Hepatocyte (in vitro differentiated cells): Measurements from ENCODE around the gene EDEM1. TPM values are rescaled to one million over a fixed set of nuclear protein-coding genes. Genes with fewer than 3 reads are reported as not detected.

Experiments
- DNase-seq: peaks from one replicate; pipeline ENCODE4 v3.0.0-alpha.2; 2016; ENCODE audit warnings: low spot score
- H2AFZ ChIP-seq: fragments of 200-600 bp; sonication (generic); 2 replicates; pipeline ENCODE4 v1.6.0; 2016; ENCODE audit warnings: antibody characterized with exemption, mild to moderate bottlenecking
- H3K27ac ChIP-seq: fragments of 200-600 bp; sonication (generic); 2 replicates; pipeline ENCODE4 v1.5.1; 2016; ENCODE audit warnings: mild to moderate bottlenecking
- H3K27me3 ChIP-seq: fragments of 200-600 bp; sonication (generic); 2 replicates; pipeline ENCODE4 v1.6.1; 2016
- H3K36me3 ChIP-seq: fragments of 200-600 bp; sonication (generic); replicated peaks from 2 replicates; pipeline ENCODE4 v1.5.1; 2016; ENCODE audit warnings: low read depth; ENCODE audit not compliant: insufficient read depth
- H3K4me1 ChIP-seq: fragments of 200-600 bp; sonication (generic); 2 replicates; pipeline ENCODE4 v1.5.1; 2016; ENCODE audit warnings: mild to moderate bottlenecking, moderate library complexity; ENCODE audit not compliant: insufficient read depth
- H3K4me2 ChIP-seq: fragments of 200-600 bp; sonication (generic); 2 replicates; pipeline ENCODE4 v1.6.0; 2016
- H3K4me3 ChIP-seq: fragments of 200-600 bp; sonication (generic); 2 replicates; pipeline ENCODE4 v1.5.1; 2016; ENCODE audit warnings: mild to moderate bottlenecking
- H3K79me2 ChIP-seq: fragments of 200-600 bp; sonication (generic); 2 replicates; pipeline ENCODE4 v1.6.0; 2017; ENCODE audit warnings: mild to moderate bottlenecking
- H3K9me2 ChIP-seq: fragments of 200-600 bp; sonication (generic); replicated peaks from 2 replicates; pipeline ENCODE4 v1.6.0; 2017; ENCODE audit warnings: mild to moderate bottlenecking; ENCODE audit not compliant: insufficient read depth
- H3K9me3 ChIP-seq: fragments of 200-600 bp; sonication (generic); 2 replicates; pipeline ENCODE4 v1.5.1; 2016; ENCODE audit warnings: low read depth, mild to moderate bottlenecking
- H4K20me1 ChIP-seq: fragments of 200-600 bp; sonication (generic); 2 replicates; pipeline ENCODE4 v1.6.0; 2016; ENCODE audit warnings: mild to moderate bottlenecking; ENCODE audit not compliant: insufficient read depth, poor library complexity, severe bottlenecking
- EZH2 ChIP-seq: fragments of 200-600 bp; sonication (generic); IDR thresholded peaks from 2 replicates; pipeline ENCODE4 v1.6.1; 2016; ENCODE audit warnings: antibody characterized with exemption, mild to moderate bottlenecking, borderline replicate concordance
- EZH2phosphoT487 ChIP-seq: fragments of 200-600 bp; sonication (generic); IDR thresholded peaks from one replicate; pipeline ENCODE4 v1.6.1; 2018; ENCODE audit warnings: antibody characterized with exemption, mild to moderate bottlenecking, low read depth, moderate library complexity; ENCODE audit not compliant: unreplicated experiment, severe bottlenecking
- WGBS: methylation state at CpG from one replicate; pipeline ENCODE4 v1.1.6; 2016; ENCODE audit warnings: low lambda C conversion rate; ENCODE audit errors: missing lambda C conversion rate; 5-methylcytosine and 5-hydroxymethylcytosine counted together
- polyA plus RNA-seq: library from polyadenylated mRNA; unstranded; fragments of >200 nt; fragmentation: Nextera tagmentation; extraction: Ambion mirVana; gene quantifications from 2 replicates; pipeline ENCODE4 v1.2.1, GENCODE V29; 2016
- total RNA-seq: library from RNA; depleted of rRNA; stranded (reverse); fragments of >200 nt; gene quantifications from 2 replicates; pipeline ENCODE4 v1.2.3, GENCODE V29; 2014
- TF ChIP-seq, protein P1 (sequence below): fragments of 200-600 bp; sonication (generic); IDR thresholded peaks from 2 replicates; pipeline ENCODE4 v1.5.1; 2016; ENCODE audit warnings: antibody characterized with exemption, mild to moderate bottlenecking; ENCODE audit not compliant: poor library complexity

The EDEM1 gene
- total and polyA plus RNA-seq, 2 experiments from 2014 or later: 18.5 to 58.3 TPM

DNA sequence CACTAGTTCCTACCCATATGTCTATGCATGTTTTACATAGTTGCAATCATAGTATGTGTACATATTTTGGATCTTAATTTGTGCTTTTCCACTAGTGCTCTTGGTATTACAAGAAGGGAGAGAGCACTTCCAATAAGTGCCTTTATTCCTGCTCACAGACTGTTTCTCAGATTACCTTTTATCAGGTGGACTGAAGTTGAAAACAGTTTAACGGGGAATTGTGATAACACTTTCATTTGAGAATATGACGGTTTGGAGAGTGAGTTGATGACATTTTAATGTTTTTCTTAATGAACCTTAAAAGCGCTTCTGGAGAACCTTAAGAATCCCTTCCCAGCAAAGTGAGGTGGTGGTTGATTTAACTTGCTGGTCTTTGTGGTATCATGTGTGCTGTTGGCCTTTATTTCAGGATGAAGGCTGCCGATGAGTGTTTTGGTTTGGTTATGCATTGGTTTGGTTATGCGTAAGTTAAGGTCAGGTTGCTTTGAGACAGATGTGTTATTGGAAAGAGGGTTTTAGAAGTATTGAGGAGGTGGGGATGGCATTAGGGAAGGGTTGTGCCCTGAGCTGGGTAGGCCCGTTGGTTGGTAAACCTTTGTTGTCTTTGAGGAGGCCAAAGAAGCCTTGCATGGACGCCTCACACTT, 2.8 kb downstream of the EDEM1 start:
- no peak overlapping the region for H3K4me3 ChIP-seq
- no peaks in the 10 kb centered on the region for H3K36me3 ChIP-seq
- no peaks in the 10 kb centered on the region for H3K9me3 ChIP-seq
- no peak overlapping the region for H2AFZ ChIP-seq
- peaks cover 72% of the 10 kb centered on the region for H3K79me2 ChIP-seq
- DNase-seq: no peak
- H3K9me2 ChIP-seq: no peaks in the 10 kb centered on the region
- no peaks in the 10 kb centered on the region for H3K27me3 ChIP-seq
- H3K4me2 ChIP-seq: peak overlapping the region; percentile 70
- H4K20me1 ChIP-seq: no peaks in the 10 kb centered on the region
- peaks cover 23% of the 10 kb centered on the region for H3K4me1 ChIP-seq
- WGBS: 83% methylated on average over 7 of the region's 7 CpGs
- TF ChIP-seq, protein P1, sequence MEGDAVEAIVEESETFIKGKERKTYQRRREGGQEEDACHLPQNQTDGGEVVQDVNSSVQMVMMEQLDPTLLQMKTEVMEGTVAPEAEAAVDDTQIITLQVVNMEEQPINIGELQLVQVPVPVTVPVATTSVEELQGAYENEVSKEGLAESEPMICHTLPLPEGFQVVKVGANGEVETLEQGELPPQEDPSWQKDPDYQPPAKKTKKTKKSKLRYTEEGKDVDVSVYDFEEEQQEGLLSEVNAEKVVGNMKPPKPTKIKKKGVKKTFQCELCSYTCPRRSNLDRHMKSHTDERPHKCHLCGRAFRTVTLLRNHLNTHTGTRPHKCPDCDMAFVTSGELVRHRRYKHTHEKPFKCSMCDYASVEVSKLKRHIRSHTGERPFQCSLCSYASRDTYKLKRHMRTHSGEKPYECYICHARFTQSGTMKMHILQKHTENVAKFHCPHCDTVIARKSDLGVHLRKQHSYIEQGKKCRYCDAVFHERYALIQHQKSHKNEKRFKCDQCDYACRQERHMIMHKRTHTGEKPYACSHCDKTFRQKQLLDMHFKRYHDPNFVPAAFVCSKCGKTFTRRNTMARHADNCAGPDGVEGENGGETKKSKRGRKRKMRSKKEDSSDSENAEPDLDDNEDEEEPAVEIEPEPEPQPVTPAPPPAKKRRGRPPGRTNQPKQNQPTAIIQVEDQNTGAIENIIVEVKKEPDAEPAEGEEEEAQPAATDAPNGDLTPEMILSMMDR: no peak
- TF ChIP-seq EZH2: no peak
- H3K27ac ChIP-seq: no peak overlapping the region

DNA sequence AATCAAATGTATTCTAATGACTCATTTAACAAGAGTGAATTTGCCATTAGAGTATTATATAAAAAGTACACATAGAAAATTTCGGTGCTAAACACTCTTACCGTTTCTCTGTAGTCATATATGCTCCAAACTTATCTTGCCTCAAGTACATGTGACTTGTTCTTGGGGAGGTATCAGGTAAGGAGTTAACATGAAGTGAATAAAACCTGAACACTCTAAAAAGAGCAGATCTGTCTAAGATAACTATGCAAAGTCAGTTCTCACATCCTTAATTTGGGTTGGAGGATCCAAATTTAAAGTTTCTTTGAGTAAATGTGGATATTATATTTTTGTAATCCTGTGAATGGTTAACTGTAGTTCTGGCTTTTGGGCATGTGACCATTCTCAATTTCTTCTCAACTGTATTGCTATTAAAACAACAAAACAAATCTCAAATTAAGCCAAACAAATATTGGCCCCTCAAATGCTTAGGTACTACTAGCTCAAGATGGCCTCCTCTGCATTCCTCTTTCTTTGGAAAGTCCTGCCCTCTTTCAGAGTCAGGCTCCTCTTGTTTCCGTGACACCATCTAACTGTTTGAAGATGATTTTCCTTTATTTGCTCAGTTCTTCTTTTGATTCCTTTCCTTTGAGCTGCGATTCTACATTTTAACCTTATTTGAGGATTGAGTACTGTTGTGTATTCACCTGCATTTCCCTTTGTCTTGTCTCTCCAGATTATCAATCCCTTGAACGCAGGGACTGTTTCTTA, 4.2 kb downstream of the EDEM1 start:
- 80% methylated on average over 5 of the region's 5 CpGs for WGBS
- peaks cover 31% of the 10 kb centered on the region for H3K4me1 ChIP-seq
- H2AFZ ChIP-seq: no peak overlapping the region
- H4K20me1 ChIP-seq: no peaks in the 10 kb centered on the region
- TF ChIP-seq EZH2: no peak
- no peak for TF ChIP-seq EZH2phosphoT487
- TF ChIP-seq, protein P1: no peak
- no peaks in the 10 kb centered on the region for H3K36me3 ChIP-seq
- no peaks in the 10 kb centered on the region for H3K9me2 ChIP-seq
- H3K9me3 ChIP-seq: no peaks in the 10 kb centered on the region
- H3K27ac ChIP-seq: no peak overlapping the region
- no peak overlapping the region for H3K4me3 ChIP-seq
- no peak for DNase-seq
- H3K4me2 ChIP-seq: no peak overlapping the region
- peaks cover 84% of the 10 kb centered on the region for H3K79me2 ChIP-seq
- no peaks in the 10 kb centered on the region for H3K27me3 ChIP-seq

- DNase-seq: no peak
- Histone ChIP-seq H3K27ac (no peak overlapping the region), H3K27me3 (no peaks in the 10 kb centered on the region), H3K4me3 (no peak overlapping the region), H3K9me3 (no peaks in the 10 kb centered on the region), H2AFZ (no peak overlapping the region), H3K79me2 (peaks cover 88% of the 10 kb centered on the region), H3K36me3 (no peaks in the 10 kb centered on the region), H4K20me1 (no peaks in the 10 kb centered on the region), H3K4me1 (peaks cover 39% of the 10 kb centered on the region), H3K9me2 (no peaks in the 10 kb centered on the region), H3K4me2 (no peak overlapping the region)
- WGBS: 96% methylated on average over 3 of the region's 3 CpGs
- no peak for TF ChIP-seq EZH2phosphoT487
- TF ChIP-seq EZH2: no peak
- TF ChIP-seq, protein P1: no peak
Observed at GRCh38 chr3:5192571-5193365, 5.3 kb downstream of the EDEM1 start.
